ENCODE measurements around the gene TTC21B.

GRCh38 chr2:165852394-165852793 is 101.2 kb downstream of the TTC21B start:
- TF ChIP-seq CTCF (IDR thresholded peaks at IDR 0.05; ENCODE audit: low read length): no peak
- no peak for TF ChIP-seq EZH2 (IDR thresholded peaks at IDR 0.05; ENCODE audit: borderline replicate concordance, low read length)
